A673 (cell line): Measurements from ENCODE around the gene RC3H1.

Experiments used
- EZH2 ChIP-seq: fragments of 200-600 bp; sonication (generic); IDR thresholded peaks from 2 replicates; pipeline ENCODE4 v1.6.1; 2017; ENCODE audit warnings: borderline replicate concordance, low read depth, mild to moderate bottlenecking, mixed read lengths, antibody characterized with exemption, low read length; ENCODE audit not compliant: poor library complexity, severe bottlenecking
- TF ChIP-seq, protein P1 (sequence below): fragments of 300-800, 200-600 bp; sonication (generic); conservative IDR thresholded peaks from 2 replicates; pipeline ENCODE4 v1.5.1; 2017; ENCODE audit warnings: low read depth, mild to moderate bottlenecking, antibody characterized with exemption, low read length, moderate library complexity, mixed read lengths

DNA sequence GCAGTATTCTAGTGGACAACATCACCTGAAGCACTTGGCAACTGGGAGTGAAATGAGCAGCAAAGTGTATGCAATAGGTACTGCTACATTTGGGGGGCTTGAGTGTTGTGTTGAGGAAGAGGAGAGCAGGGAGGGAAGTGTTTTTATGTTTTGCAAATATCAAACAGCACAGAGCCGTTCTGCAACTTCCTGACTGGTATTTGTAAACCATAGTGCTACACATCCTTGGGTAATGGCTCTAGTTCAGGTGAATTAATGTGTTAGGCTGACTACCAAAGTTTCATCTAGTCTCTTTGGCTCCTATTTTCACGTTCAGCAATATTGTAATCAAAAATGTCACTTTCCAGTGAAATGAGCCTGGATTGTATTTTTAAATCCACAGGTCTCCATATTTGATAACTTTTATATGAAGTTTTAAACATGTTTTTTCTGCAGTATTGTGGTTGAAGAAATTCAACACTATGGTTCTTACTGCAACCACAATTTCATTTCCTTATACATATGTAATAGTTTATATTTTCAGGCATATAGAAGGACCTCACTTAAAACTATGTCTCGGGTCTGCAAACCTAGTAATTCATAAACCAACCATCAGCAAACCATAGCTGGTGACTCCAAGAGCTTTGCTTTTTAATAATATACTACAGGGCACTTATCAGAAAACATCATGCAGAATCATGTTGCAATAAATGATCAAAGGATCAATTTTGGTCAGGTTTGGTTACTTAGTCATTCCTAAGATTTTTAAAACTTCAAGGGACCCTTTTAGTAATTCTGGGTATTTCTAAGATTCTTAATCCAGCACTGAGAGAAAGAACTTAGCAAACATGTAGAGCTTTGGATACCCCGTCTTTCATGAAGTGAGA lies 135.2 kb downstream of the RC3H1 start:
- TF ChIP-seq, protein P1, sequence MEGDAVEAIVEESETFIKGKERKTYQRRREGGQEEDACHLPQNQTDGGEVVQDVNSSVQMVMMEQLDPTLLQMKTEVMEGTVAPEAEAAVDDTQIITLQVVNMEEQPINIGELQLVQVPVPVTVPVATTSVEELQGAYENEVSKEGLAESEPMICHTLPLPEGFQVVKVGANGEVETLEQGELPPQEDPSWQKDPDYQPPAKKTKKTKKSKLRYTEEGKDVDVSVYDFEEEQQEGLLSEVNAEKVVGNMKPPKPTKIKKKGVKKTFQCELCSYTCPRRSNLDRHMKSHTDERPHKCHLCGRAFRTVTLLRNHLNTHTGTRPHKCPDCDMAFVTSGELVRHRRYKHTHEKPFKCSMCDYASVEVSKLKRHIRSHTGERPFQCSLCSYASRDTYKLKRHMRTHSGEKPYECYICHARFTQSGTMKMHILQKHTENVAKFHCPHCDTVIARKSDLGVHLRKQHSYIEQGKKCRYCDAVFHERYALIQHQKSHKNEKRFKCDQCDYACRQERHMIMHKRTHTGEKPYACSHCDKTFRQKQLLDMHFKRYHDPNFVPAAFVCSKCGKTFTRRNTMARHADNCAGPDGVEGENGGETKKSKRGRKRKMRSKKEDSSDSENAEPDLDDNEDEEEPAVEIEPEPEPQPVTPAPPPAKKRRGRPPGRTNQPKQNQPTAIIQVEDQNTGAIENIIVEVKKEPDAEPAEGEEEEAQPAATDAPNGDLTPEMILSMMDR: no peak
- TF ChIP-seq EZH2: no peak
